B cell (primary cell): ENCODE data around the gene PIGR. TPM values are rescaled to one million over a fixed set of nuclear protein-coding genes. Genes with fewer than 3 reads are reported as not detected.

Experiments used
- ATAC-seq: fragments of 200-7000 bp; cut with Tn5 transposase; one replicate; pipeline ENCODE4 v1.10.0; 2021; ENCODE audit warnings: low read depth, mild to moderate bottlenecking, moderate number of reproducible peaks, moderate library complexity
- CTCF ChIA-PET: fragments of 350-600 bp; sonication (Branson Sonifier 250); formaldehyde crosslinking; loops from one replicate; lab custom pipeline; 2021; ENCODE audit warnings: antibody characterized with exemption, inconsistent platforms; lab: Charles Lee
- POLR2A ChIA-PET: fragments of 350-600 bp; sonication (Branson Sonifier 250); formaldehyde crosslinking; loops from one replicate; lab custom pipeline; 2021; ENCODE audit warnings: antibody characterized with exemption; lab: Charles Lee
- DNase-seq: peaks from one replicate; pipeline ENCODE4 v3.0.0; 2013
- H2AFZ ChIP-seq: 2 replicates; pipeline ENCODE4 v1.6.1; 2012; ENCODE audit warnings: mild to moderate bottlenecking, low read depth, low read length; ENCODE audit not compliant: insufficient read depth, poor library complexity, severe bottlenecking
- H3K27ac ChIP-seq, 2 donors: 1 replicate in 1 of 2; 2 replicates in 1 of 2; pipeline ENCODE4 v1.5.1; 2012 to 2013; ENCODE audit warnings: low read length in 2 of 2, mild to moderate bottlenecking in 2 of 2, moderate library complexity in 1 of 2
- H3K27me3 ChIP-seq, 4 experiments: fragments of 200-600 bp in 1 of 4; sonication (generic) in 1 of 4; replicated peaks in 1 of 4; 1 replicate in 2 of 4; 2 replicates in 2 of 4; pipeline versions ENCODE4 v1.6.1 to v1.7.0; 2013 to 2016; ENCODE audit warnings: low read length in 3 of 4, mild to moderate bottlenecking in 2 of 4, mixed read lengths in 1 of 4, moderate library complexity in 1 of 4; ENCODE audit not compliant: insufficient read depth in 4 of 4, control insufficient read depth in 3 of 4; ENCODE audit errors: control extremely low read depth in 1 of 4
- H3K36me3 ChIP-seq, 2 experiments: replicated peaks in 1 of 2; 1 replicate in 1 of 2; 2 replicates in 1 of 2; pipeline versions ENCODE4 v1.6.1 to v1.7.1; 2013; ENCODE audit warnings: low read length in 1 of 2; ENCODE audit not compliant: insufficient read depth in 2 of 2, control insufficient read depth in 1 of 2; ENCODE audit errors: control extremely low read depth in 1 of 2, extremely low read depth in 1 of 2
- H3K4me1 ChIP-seq, 2 donors: fragments of 200-600 bp in 1 of 2; sonication (generic) in 1 of 2; 1 replicate in 1 of 2; 2 replicates in 1 of 2; pipeline versions ENCODE4 v1.5.1 to v1.6.1; 2013 to 2017; ENCODE audit warnings: low read length in 2 of 2; ENCODE audit not compliant: control insufficient read depth in 2 of 2, insufficient read depth in 2 of 2
- H3K4me2 ChIP-seq: replicated peaks from 2 replicates; pipeline ENCODE3; 2012; ENCODE audit warnings: mild to moderate bottlenecking, low read depth, low read length; ENCODE audit not compliant: poor library complexity, severe bottlenecking
- H3K4me3 ChIP-seq, 5 experiments: fragments of 200-600 bp in 1 of 5; sonication (generic) in 1 of 5; 1 replicate in 3 of 5; 2 replicates in 2 of 5; pipeline versions ENCODE4 v1.5.1 to v1.7.0; 2011 to 2016; ENCODE audit warnings: low read length in 4 of 5, mild to moderate bottlenecking in 4 of 5, low read depth in 2 of 5, control low read depth in 1 of 5, moderate library complexity in 1 of 5; ENCODE audit not compliant: insufficient read depth in 1 of 5; ENCODE audit errors: control extremely low read depth in 1 of 5, extremely low read depth in 1 of 5
- H3K79me2 ChIP-seq: fragments of 200-600 bp; sonication (generic); one replicate; pipeline ENCODE4 v1.6.0; 2016; ENCODE audit warnings: low read length; ENCODE audit not compliant: control insufficient read depth, insufficient read depth
- H3K9ac ChIP-seq: fragments of 200-600 bp; sonication (generic); 2 replicates; pipeline ENCODE4 v1.6.1; 2017; ENCODE audit warnings: mild to moderate bottlenecking, low read length, moderate library complexity
- H3K9me3 ChIP-seq, 3 donors: one replicate each; pipeline versions ENCODE4 v1.6.1 to v1.7.1; 2013; ENCODE audit warnings: low read length in 2 of 3; ENCODE audit not compliant: control insufficient read depth in 2 of 3, insufficient read depth in 1 of 3; ENCODE audit errors: control extremely low read depth in 1 of 3
- H4K20me1 ChIP-seq: 2 replicates; pipeline ENCODE4 v1.6.0; 2012; ENCODE audit warnings: mild to moderate bottlenecking, low read length; ENCODE audit not compliant: insufficient read depth, control insufficient read depth, poor library complexity, severe bottlenecking
- H3K27ac Mint-ChIP-seq: one replicate; pipeline ENCODE4 v1.8.0; 2021; ENCODE audit warnings: mixed read lengths
- H3K27me3 Mint-ChIP-seq: one replicate; pipeline ENCODE4 v1.8.0; 2021; ENCODE audit warnings: mixed read lengths
- H3K4me1 Mint-ChIP-seq: one replicate; pipeline ENCODE4 v1.8.0; 2021; ENCODE audit warnings: mixed read lengths
- H3K4me3 Mint-ChIP-seq: one replicate; pipeline ENCODE4 v1.8.0; 2021; ENCODE audit warnings: mixed read lengths
- H3K9me3 Mint-ChIP-seq: one replicate; pipeline ENCODE4 v1.8.0; 2022; ENCODE audit warnings: mixed read lengths; ENCODE audit not compliant: insufficient read depth
- EZH2 ChIP-seq: IDR thresholded peaks from 2 replicates; pipeline ENCODE4 v1.6.1; 2012; ENCODE audit warnings: borderline replicate concordance, low read depth, mild to moderate bottlenecking, moderate library complexity, low read length; ENCODE audit not compliant: insufficient read depth, poor library complexity, severe bottlenecking
- WGBS: methylation state at CpG from one replicate; pipeline ENCODE4 v1.1.5; 2013; ENCODE audit warnings: missing lambda C conversion rate; ENCODE audit not compliant: insufficient coverage; 5-methylcytosine and 5-hydroxymethylcytosine counted together
- intact Hi-C: fragments of 100-400 bp; cut with micrococcal nuclease; formaldehyde crosslinking; loops from one replicate; pipeline ENCODE4 v1.10.0; 2022
- polyA plus RNA-seq: library from polyadenylated mRNA; depleted of rRNA; stranded (reverse); fragments of >200 nt; gene quantifications from 2 replicates; pipeline ENCODE4 v1.2.3, GENCODE V29; 2012
- total RNA-seq, 2 donors: library from RNA; stranded (reverse); fragments of 120-200 nt in 1 of 2; gene quantifications; 1 replicate in 1 of 2; 2 replicates in 1 of 2; pipeline versions ENCODE4 v1.2.3 to v1.2.4, GENCODE V29; 2013 to 2022
- TF ChIP-seq, protein P1 (sequence below): fragments of 200-600 bp; IDR thresholded peaks from one replicate; pipeline ENCODE4 v1.8.0; 2022; ENCODE audit warnings: antibody characterized with exemption, mild to moderate bottlenecking

Gene PIGR
- total and polyA plus RNA-seq, 2 donors (not counting 1 experiment from before 2014, with no cell fraction given): 0.31 to 1.1 TPM

DNA sequence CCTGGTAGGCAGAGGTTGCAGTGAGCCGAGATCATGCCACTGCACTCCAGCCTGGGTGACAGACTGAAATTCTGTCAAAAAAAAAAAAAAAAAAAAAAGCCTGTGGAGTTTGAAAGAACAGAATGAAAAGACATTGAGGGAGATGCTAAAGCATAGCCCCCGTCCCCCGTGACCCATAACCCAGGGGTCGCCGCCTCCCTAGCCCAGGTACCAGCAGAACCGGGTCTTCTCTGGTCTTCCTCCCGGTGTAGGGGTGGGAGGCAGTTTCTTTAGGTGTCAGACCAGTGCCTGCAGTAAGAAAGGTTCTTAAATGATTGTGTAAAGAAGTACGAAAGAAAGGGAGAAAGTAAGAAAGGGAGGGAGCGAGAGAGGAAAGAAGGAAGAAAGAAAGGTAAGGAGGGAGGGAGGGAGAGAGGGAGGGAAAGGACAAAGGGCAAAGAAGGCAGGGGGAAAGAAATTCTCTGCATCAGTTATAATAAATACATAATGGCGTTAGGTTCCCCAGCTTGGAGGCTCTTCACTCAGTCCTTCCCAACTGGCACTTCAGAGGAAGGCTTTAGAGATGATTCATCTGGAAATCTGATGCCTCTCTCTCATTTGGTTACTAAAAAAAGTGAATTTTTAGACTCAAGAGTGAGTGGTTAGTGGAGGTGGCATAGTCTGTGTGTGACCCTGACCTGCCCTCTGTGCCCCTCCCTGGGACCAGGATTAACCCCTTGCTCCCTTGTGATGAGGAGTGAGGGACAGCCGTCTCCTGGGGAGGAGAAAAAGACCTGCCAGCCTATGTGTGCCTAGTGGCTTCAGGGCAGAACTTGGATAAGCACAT lies 48.0 kb downstream of the PIGR start:
- TF ChIP-seq, protein P1, sequence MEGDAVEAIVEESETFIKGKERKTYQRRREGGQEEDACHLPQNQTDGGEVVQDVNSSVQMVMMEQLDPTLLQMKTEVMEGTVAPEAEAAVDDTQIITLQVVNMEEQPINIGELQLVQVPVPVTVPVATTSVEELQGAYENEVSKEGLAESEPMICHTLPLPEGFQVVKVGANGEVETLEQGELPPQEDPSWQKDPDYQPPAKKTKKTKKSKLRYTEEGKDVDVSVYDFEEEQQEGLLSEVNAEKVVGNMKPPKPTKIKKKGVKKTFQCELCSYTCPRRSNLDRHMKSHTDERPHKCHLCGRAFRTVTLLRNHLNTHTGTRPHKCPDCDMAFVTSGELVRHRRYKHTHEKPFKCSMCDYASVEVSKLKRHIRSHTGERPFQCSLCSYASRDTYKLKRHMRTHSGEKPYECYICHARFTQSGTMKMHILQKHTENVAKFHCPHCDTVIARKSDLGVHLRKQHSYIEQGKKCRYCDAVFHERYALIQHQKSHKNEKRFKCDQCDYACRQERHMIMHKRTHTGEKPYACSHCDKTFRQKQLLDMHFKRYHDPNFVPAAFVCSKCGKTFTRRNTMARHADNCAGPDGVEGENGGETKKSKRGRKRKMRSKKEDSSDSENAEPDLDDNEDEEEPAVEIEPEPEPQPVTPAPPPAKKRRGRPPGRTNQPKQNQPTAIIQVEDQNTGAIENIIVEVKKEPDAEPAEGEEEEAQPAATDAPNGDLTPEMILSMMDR: no peak
- no peak for TF ChIP-seq EZH2
- Histone ChIP-seq H3K79me2 (no peaks in the 10 kb centered on the region), H3K4me2 (no peak overlapping the region), H3K27me3 (no peaks in the 10 kb centered on the region), H3K9ac (no peak overlapping the region), H3K4me1 (peaks cover 0 to 5% of the 10 kb centered on the region in 2 donors), H2AFZ (no peak overlapping the region), H4K20me1 (peaks cover 23% of the 10 kb centered on the region), H3K4me3 (no peak overlapping the region), H3K27ac (no peak overlapping the region), H3K9me3 (no peaks in the 10 kb centered on the region), H3K36me3 (peaks cover 0 to 11% of the 10 kb centered on the region in 2 experiments)
- peak overlapping the region; percentile 69 for H3K27ac Mint-ChIP-seq
- no peak for DNase-seq
- H3K9me3 Mint-ChIP-seq: no peaks in the 10 kb centered on the region
- peaks cover 30% of the 10 kb centered on the region for H3K4me1 Mint-ChIP-seq
- CTCF ChIA-PET: interaction anchor here (1.2 to 2.1 kb wide), 3 partner anchors 8 to 24 kb away, joined by 3 to 5 read pairs (median 3); partner anchors contain the start of gene FCMR
- intact Hi-C loops: loop anchor here (5.0 kb wide), 1 partner anchor 34 kb away; no protein-coding TSS in a partner anchor
- no peaks in the 10 kb centered on the region for H3K27me3 Mint-ChIP-seq
- 86% methylated on average over 9 of the region's 11 CpGs for WGBS
- POLR2A ChIA-PET: no interaction called here
- no peak overlapping the region for H3K4me3 Mint-ChIP-seq
- ATAC-seq: no peak

DNA sequence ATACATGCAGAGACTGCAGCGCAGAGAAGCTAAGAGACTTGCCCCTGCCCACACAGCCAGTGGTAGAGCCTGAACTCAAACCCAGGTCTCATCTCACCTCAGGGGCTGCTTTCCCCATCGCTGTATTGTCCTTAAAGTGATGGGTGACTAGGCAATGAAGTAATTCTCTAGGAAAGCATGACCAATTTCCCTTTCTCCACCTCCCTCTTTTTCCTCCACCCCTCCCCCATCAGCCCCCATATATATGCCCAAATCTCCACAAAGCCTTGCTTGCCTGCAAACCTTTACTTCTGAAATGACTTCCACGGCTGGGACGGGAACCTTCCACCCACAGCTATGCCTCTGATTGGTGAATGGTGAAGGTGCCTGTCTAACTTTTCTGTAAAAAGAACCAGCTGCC lies 49.1 kb downstream of the PIGR start, which contains the start of gene IL24:
TSS of gene IL24 (plus strand) at position 269 of the 400 bp plus-strand sequence. CDS start 390 bp downstream, outside the sequence.
- Histone ChIP-seq H3K27me3 (no peaks in the 10 kb centered on the region), H2AFZ (no peak within 1 kb of the TSS), H3K4me3 (no peak within 1 kb of the TSS), H4K20me1 (peaks cover 14% of the 10 kb centered on the region), H3K4me2 (no peak within 1 kb of the TSS), H3K4me1 (peaks cover 0 to 5% of the 10 kb centered on the region in 2 donors), H3K79me2 (no peaks in the 10 kb centered on the region), H3K36me3 (peaks cover 0 to 2% of the 10 kb centered on the region in 2 experiments), H3K9ac (no peak within 1 kb of the TSS), H3K27ac (no peak within 1 kb of the TSS), H3K9me3 (no peaks in the 10 kb centered on the region)
- DNase-seq (no peak), ATAC-seq (no peak)
- intact Hi-C loops: loop anchor here (5.0 kb wide), 1 partner anchor 35 kb away; no protein-coding TSS in a partner anchor
- WGBS: no CpG with 5 or more reads among the region's 4 CpGs
- no peak within 1 kb of the TSS for H3K4me3 Mint-ChIP-seq
- peak within 1 kb of the TSS; percentile 41 for H3K27ac Mint-ChIP-seq
- CTCF ChIA-PET: interaction anchor here (1.2 to 1.4 kb wide), 2 partner anchors 9 to 15 kb away, joined by 3 read pairs; no protein-coding TSS in a partner anchor
- H3K4me1 Mint-ChIP-seq: peaks cover 26% of the 10 kb centered on the region
- no peaks in the 10 kb centered on the region for H3K27me3 Mint-ChIP-seq
- TF ChIP-seq, protein P1: no peak
- no peak for TF ChIP-seq EZH2
- POLR2A ChIA-PET: no interaction called here
- H3K9me3 Mint-ChIP-seq: no peaks in the 10 kb centered on the region
